GM12891 (cell line): Measurements from ENCODE around the gene PCDHGB4.

ENCODE experiments used
- DNase-seq: peaks from one replicate; pipeline ENCODE4 v3.0.0; 2011; ENCODE audit warnings: low spot score; ENCODE audit not compliant: insufficient read length
- FAIRE-seq: peaks from 2 replicates; lab custom pipeline; 2011; peaks lifted over from hg19 to GRCh38; lab: Jason Lieb, UNC
- PAX5 ChIP-seq: IDR thresholded peaks from 2 replicates; pipeline ENCODE4 v1.6.1; 2011; ENCODE audit warnings: low read length, moderate library complexity, mild to moderate bottlenecking; ENCODE audit not compliant: insufficient read depth, severe bottlenecking
- POLR2A ChIP-seq: IDR thresholded peaks from 2 replicates; pipeline ENCODE4 v1.6.1; 2011; ENCODE audit warnings: low read depth, low read length, control low read depth
- POLR2AphosphoS5 ChIP-seq: IDR thresholded peaks from 2 replicates; pipeline ENCODE4 v1.6.1; 2011; ENCODE audit warnings: low read depth, low read length, control low read depth
- POU2F2 ChIP-seq: IDR thresholded peaks from 2 replicates; pipeline ENCODE4 v1.6.1; 2011; ENCODE audit warnings: low read depth, mild to moderate bottlenecking, control low read depth, low read length, moderate library complexity
- SPI1 ChIP-seq: IDR thresholded peaks from 2 replicates; pipeline ENCODE4 v1.6.1; 2011; ENCODE audit warnings: low read depth, low read length, control low read depth
- TAF1 ChIP-seq: IDR thresholded peaks from 2 replicates; pipeline ENCODE4 v1.6.1; 2011; ENCODE audit warnings: low read depth, low read length, control low read depth

The PCDHGB4 gene

DNA sequence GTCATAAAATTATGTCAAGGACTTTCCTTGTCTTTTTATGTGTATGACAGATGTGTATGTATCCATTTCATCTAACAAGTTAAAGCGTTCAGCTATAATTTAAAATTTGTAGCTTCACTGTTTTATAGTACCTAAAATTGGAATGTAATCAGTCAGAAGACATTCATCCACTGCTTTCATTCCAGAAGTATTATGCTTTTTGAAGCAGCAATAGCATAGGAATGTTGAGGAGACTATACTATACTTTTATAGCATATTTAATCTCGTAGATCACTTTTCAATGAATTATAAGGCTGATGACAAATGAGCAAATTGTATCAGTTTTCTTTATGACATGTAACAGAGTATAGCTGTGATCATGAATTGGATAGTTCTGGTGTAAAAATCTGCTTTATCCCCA, 49.7 kb downstream of the PCDHGB4 start:
- no peak for DNase-seq
- FAIRE-seq, result no peak
- TF ChIP-seq POLR2A (no peak), POLR2AphosphoS5 (no peak), TAF1 (no peak), POU2F2 (no peak), PAX5 (no peak), SPI1 (no peak)

DNA sequence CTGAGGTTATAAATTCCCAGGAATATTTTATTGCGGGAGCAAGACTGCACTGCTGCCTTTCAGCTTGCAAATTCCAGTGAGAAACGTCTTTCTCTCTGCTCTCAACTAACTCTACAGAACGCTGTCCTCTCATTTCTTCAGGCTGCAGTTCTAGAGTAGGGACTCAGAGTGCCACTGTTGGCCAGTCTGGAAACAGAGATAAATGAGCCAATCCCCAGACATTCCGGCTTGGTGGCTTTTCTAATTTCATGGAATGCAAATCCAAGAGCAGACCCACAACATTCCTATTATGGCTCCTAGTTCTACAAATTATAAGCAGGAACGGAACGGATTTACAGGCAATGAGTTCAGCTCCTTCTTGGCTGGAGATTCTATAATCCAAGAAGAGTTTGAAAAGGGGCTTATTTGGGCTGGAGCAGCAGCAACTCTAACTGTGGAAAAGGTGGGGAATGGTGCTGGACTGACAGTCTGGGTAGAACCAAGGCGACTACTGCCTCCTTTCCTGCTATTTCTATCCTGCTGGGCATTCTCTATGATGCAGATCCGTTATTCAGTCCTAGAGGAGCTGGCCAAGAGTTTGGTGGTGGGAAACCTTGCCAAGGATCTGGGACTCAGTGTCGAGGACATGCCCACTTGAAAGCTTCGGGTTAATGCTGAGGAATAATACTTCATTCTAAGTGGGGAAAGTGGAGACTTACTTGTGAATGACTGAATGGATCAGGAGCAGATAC, 52.1 kb downstream of the PCDHGB4 start:
- DNase-seq (no peak), FAIRE-seq (no peak)
- TF ChIP-seq POU2F2 (no peak), TAF1 (no peak), POLR2AphosphoS5 (no peak), PAX5 (no peak)
